HG03159 (cell line): ENCODE data around the gene HOMER1.
"Not testable (repeated sequence)": the region's sequence is repeated elsewhere in the genome, so short reads cannot be mapped to it uniquely, and the experiment has no call there.

ENCODE experiments used
- ATAC-seq: cut with Tn5 transposase; IDR thresholded peaks from one replicate; pipeline ENCODE4 v1.9.1; 2021; ENCODE audit warnings: mild to moderate bottlenecking, moderate library complexity; ENCODE audit not compliant: unreplicated experiment

Gene HOMER1

DNA sequence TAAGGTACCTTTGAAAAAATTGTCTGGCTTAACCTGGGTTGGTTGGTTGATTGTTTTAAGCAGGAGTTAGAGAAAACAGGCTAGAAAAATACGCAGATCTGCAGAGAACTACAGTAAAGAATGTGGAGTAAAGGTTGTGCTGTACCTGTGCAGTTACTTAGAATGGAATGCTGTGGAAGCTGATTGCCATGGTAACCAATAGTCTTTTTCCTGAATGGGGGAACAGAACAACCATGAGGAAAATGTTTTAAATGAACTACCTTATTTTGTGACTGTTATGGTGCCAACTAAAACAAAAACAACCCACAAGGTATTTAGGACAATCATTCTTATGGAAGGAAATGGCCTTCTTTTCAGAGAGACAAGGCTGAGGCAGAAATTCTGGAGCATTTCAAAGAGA is 4.8 kb upstream of the HOMER1 start:
- ATAC-seq = no peak

- no peak for ATAC-seq
Observed at GRCh38 chr5:79517601-79518000, 3.7 kb upstream of the HOMER1 start.

DNA sequence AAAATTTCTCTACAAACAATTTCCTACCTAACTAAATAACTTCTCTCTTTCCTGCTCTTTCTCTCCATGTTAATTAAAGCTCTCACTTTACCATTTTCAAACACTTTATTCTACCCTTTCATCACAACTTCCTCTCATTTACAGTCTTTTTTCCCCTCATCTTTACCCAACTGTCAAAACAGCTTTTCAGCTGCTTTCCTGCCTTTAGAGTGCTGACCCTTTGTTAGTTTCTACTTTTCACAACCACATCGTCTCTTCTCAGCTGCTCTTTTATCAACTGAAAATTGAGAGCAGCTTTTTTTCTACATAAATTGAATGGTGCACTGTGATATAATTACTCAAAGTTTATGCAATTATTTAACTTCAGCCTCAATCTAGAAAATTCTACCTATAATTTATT is 3.1 kb upstream of the HOMER1 start:
- ATAC-seq = no peak

DNA sequence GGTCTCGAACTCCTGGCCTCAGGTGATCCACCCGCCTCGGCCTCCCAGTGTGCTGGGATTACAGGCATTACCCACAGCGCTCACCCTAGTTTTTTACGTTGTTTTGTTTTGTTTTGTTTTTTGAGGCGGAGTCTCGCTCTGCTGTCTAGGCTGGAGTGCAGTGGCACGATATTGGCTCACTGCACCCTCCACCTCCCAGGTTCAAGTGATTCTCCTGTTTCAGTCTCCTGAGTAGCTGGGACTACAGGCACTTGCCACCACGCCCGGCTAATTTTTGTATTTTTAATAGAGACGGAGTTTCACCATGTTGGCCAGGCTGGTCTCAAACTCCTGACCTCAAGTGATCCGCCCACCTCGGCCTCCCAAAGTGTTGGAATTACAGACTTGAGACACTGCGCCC is 2.4 kb upstream of the HOMER1 start:
- ATAC-seq = not testable (repeated sequence)

DNA sequence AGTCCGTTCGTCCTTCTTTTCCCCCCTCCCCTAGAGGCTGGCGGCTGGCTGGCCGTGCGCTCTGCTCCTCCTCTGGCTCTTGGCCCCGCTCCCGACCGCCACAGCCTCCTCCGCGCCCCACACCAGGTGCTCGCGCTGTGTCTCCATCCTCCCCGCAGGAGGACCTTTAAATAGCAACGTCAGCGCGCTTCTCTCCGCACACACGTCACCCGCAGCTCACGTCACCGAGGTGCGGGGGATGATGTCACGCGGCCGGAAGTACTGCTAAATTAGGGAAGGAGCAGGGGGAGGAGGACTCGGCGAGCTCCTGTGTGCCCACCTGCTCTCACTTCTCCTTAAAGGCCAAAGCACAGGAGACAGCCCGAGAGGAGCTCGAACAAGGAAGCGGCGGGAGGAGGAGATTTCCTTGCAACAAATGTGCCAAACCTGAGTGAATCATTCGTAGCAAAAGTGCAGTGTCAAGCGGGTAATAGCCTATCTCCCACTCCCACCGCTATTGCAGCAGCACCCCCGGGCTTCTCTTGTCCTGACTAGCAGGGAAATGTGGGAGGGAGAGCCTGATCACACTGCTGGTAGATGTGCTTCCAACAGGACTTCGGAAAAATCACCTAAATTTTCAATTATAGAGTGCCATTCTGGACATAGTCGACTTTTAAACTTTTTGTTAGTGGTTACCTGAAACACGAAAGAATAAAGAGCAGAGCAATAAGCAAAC is 614 bp upstream of the HOMER1 start:
- peak; percentile 92 for ATAC-seq

- peak; percentile 13 for ATAC-seq
Observed at GRCh38 chr5:79513308-79513703, 628 bp downstream of the HOMER1 start.

DNA sequence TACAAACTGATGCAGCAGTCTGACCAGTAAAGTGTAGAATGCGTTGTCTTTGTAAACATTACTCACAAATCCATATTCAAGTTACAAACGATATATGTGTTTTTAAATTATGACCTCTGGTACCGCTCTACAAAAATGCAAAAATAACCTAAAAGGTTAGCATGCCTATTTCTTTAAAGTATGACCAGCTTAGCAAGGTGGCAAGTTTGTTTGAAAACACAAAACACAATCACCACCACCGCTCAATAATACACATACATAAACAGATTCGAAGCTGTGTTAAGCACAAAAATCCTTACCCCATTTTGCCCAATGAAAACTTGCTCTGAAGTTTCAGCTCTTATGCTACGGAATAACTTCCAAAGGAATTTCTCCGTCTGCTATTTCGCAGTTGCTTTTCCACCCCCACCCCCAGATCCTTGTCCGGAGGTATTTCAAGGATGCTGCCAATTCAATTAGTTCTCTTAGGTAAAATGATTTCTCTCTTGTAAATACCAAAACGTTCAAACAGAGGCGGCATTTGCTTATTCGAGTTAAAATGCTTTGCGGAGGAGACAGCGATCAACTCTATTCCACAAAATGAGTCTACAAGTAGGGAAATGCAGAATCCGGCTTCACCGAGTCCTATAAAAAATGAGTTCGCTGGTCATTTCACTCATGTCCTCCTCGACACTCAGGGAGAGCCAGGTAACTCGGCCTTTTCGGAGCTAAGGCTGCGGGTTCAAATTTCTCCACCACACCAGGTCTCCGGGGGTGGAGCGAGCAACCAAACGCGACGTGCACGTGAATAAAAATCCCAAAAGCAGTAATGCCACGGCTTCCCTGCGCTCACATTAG is 1.2 kb downstream of the HOMER1 start:
- no peak for ATAC-seq

- no peak for ATAC-seq
Observed at GRCh38 chr5:79512049-79512448, 1.9 kb downstream of the HOMER1 start.

- no peak for ATAC-seq
Observed at GRCh38 chr5:79510638-79511037, 3.3 kb downstream of the HOMER1 start.

- no peak for ATAC-seq
Observed at GRCh38 chr5:79509244-79509885, 4.6 kb downstream of the HOMER1 start.

GRCh38 chr5:79508794-79509193 is 5.1 kb downstream of the HOMER1 start:
- no peak for ATAC-seq

GRCh38 chr5:79508354-79508753 is 5.6 kb downstream of the HOMER1 start:
- ATAC-seq = no peak

GRCh38 chr5:79507251-79508205 is 6.4 kb downstream of the HOMER1 start:
- ATAC-seq = no peak

DNA sequence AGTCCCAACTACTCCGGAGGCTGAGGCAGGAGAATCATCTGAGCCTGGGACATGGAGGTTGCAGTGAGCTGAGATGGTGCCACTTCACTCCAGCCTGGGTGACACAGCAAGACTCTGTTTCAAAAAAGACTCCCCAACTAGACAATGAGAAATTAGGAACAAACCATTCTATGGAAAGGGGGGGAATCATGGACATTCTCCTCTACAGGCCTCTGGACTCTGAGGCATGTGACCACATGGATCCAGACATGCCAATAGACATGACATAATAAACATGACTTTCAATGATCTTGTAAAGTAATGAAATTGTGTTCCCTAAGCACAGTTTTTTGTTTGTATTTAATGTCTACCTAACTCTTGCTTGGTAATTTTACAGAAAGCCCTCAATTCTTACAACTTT is 8.8 kb downstream of the HOMER1 start:
- ATAC-seq = no peak

GRCh38 chr5:79503794-79504495 is 10.0 kb downstream of the HOMER1 start:
- ATAC-seq = no peak

GRCh38 chr5:79499640-79500273 is 14.2 kb downstream of the HOMER1 start:
- no peak for ATAC-seq

DNA sequence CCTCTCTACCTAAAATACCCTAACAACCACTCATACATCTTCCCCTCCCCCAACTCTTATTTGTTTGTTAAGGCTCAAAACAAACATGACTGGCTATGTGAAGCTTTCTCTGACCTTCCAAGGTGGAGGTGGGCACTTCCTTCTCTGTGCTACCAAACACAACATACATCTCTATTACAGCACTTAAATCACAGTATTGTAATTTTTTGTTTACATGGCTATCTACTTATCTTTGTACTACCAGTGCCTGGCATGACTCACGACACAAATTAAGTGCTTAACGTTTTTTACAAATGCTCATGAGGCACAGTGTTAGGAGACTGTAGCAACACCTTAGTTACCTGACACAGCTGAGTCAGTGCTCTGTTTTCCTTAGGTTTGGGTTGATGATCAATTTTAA is 18.6 kb downstream of the HOMER1 start:
- ATAC-seq = no peak

- no peak for ATAC-seq
Observed at GRCh38 chr5:79493596-79494345, 20.2 kb downstream of the HOMER1 start.
